HG03095 (cell line): Measurements from ENCODE around the gene DNAAF3.
A peak's percentile ranks its signal among the peaks of the same experiment; 100 is the strongest.
"Not testable (repeated sequence)": the region's sequence is repeated elsewhere in the genome, so short reads cannot be mapped to it uniquely, and the experiment has no call there.

Source experiments
- ATAC-seq: cut with Tn5 transposase; IDR thresholded peaks from one replicate; pipeline ENCODE4 v1.9.1; 2021; ENCODE audit warnings: moderate library complexity; ENCODE audit not compliant: unreplicated experiment

The DNAAF3 gene

DNA sequence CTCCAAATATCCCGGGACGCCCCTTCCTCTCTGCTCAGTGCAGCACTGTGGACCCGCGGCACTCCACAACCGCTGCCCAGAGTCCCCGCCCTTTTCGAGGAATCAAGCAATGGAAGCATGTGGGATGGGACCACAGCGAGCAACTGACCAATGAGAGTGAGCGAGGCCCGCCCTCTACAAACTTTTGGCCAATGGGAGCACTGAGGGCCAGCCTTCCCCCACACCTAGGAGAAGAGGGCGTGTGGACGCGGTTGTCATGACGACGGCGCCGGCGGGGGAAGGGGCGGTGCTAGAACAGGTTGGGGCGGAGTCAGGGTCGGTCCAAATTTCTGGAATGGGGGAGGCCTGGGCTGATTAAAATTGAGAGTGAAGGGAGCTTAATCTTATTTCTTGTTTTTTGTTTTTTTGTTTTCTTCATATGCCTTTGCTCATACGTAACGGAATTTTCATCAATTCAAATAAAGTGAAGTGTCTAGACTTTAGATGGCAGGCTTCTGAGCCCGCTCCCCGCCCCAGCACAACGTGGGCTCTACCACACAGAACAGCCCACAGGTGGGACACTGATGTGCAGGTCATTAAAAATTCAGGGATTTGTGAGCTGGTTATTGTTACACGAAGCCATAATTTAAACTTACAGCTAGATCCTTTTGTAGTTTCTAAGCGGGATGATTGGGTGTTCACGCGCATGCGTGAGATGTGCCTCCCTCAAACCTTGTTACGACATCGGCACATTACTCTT lies at the start of gene DNAAF3:
TSS of gene DNAAF3 (minus strand) at position 84 of the 739 bp plus-strand sequence. CDS start 200 bp downstream, outside the sequence.
- ATAC-seq, result peak; percentile 82

- no peak for ATAC-seq
Measured at GRCh38 chr19:55213547-55213946, 47.1 kb upstream of the DNAAF3 start.

DNA sequence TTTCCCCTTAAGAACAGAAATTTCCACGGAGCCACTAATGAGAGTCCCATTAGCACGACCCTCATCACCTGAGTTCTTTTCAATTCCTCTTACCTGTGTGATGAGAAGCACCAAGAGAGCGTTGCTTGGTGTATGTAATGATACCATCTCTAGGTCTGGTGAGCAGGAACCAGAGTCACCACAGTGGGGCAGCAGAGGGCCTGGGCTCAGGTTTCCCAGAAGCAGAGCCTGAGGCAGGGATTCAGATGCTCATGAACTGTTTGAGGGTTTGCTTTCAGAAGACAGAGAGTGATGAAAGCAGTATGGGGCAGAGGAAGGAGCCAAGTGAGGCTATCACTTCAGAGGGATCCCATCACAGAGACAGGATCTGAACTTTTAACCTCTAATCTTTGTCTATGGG lies 46.0 kb upstream of the DNAAF3 start:
- ATAC-seq, result no peak

DNA sequence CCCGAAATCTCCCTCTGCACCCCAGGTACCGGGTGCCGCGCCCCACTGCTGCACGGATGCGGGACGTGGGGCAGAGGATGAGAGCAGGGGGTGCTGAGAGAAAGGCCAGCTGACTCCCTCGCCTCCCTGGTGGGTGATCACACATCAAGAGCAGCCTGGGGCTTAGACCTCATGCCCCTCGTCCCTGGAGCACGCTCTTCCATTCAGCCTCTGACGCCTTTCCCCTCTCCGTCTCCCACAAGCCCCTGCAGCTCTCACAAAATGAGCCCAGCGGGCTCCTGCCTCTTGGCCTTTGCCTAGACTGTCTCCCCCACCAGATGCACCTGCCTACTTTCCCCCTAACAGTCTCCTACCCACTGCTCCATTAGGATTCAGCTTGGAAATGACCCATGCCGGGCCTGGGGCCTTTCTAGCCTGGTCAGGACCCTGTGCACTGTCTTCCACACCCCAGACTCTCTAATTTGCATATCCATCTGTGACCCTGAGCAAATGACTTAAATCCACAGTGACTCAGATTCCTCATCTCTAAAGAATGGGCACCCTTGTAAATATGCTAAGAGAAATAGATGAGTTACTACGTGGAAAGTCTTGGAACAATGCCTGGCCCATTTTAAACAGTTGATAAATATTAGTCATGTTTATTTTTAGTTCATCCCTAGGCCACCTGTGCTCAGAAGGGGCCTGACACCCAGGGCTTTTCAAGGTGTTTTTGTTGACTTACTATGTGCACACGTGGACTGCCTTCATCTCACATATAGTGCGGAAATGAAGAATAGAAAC lies 43.5 kb upstream of the DNAAF3 start:
- ATAC-seq, result no peak

GRCh38 chr19:55208880-55209692 lies 42.7 kb upstream of the DNAAF3 start, which contains the start of gene PTPRH:
TSS of gene PTPRH (minus strand) at chr19:55209501. CDS start at chr19:55209433, 68 bp downstream.
- ATAC-seq, result no peak

DNA sequence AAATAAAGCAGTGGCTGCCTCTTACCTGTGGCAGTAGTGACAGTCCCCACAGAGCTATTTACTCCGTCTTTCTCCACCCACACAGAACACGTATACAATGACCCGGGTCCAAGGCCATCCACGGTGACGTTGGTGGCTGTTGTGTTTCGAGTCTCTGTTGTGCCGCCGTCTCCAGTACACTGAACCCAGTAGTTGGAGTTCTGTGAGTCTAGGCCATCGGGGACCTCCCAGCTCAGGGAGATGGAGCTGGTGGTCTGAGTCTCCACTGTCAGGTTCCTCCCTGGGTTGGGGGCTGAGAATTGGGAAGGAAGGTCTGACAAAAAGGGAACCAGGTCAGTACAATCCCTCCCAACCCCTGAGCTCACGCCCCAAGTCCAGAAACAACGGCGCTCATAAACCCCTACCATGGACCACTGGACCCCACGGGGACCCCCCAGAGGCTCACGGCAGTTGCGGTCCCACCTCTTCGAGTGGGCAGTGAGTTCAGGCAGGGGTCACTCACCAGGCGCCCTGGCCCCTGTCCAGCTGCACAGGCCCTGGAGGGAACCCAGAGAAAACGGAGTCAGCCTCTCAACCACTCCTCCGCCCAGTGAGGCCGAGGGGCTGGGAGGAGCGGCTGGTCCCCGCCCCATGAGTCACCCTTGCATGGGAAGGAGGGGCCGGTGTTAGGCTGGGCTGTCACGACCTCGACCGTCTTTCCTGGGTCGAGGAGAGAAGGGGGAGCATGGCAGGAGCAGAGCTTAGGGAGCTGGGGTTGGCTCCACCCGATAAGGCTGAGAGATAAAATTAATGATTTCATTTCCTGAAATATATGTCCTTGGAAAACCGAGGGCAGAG lies 40.5 kb upstream of the DNAAF3 start:
- no peak for ATAC-seq

DNA sequence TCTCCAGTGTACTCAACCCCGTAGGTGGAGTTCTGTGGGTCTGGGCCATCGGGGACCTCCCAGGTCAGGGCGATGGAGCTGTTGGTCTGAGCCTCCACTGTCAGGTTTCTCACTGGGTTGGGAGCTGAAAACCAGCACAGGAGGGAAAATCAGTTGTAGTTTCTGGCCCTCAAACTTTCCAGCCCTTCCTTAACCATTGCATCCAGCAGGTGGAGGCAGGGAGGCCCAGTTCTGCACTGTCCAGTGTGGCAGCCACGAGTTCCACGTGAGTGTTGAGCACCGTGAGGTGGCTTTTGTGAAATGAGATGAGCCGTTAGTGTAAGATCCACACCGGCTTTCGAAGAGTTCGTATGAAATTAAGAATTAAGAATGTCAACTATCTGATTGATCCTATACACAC lies 35.8 kb upstream of the DNAAF3 start:
- ATAC-seq, result not testable (repeated sequence)

- ATAC-seq, result no peak
Measured at GRCh38 chr19:55199620-55200204, 33.3 kb upstream of the DNAAF3 start.

GRCh38 chr19:55198651-55199050 lies 32.2 kb upstream of the DNAAF3 start:
- ATAC-seq, result no peak

- ATAC-seq, result no peak
Measured at GRCh38 chr19:55197528-55197927, 31.1 kb upstream of the DNAAF3 start.

DNA sequence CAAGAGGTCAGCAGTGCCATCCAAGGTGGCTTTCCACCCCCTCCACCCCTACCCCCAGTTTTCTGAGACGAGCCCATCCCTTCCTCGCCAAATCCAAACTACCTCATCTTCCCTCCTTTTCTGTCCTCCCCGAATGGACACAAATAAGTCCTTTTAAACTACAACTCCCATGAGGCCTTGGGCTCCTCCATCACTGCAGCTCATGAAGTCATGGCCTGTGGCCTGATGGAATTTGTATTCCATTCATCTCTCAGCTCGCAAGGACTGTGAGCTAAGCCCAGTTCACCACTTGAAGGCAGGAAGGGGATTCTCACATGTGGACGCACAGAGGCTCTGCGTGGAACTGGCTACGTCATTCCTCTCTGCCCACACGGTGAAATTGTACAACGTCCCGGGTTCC lies 30.4 kb upstream of the DNAAF3 start:
- ATAC-seq, result no peak

DNA sequence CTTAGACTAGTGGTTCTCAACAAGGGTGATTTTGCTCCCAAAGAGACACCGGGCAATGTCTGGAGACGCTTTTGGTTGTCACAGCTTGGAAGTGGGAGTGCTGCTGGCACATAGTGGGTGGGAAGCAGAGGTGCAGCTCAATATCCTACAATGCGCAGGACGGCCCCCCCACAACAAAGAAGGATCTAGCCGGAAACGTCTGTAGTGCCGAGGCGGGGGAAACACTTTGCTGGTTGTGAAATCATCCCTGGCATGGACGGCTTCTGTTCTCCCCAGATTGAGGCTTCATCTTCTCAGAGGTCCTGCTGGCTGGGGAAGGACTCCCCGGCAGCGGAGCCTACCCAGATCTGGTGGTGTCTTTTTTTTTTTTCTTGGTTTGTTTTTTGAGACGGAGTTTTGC lies 27.1 kb upstream of the DNAAF3 start:
- no peak for ATAC-seq

GRCh38 chr19:55189403-55189835 lies 23.0 kb upstream of the DNAAF3 start:
- ATAC-seq, result no peak

DNA sequence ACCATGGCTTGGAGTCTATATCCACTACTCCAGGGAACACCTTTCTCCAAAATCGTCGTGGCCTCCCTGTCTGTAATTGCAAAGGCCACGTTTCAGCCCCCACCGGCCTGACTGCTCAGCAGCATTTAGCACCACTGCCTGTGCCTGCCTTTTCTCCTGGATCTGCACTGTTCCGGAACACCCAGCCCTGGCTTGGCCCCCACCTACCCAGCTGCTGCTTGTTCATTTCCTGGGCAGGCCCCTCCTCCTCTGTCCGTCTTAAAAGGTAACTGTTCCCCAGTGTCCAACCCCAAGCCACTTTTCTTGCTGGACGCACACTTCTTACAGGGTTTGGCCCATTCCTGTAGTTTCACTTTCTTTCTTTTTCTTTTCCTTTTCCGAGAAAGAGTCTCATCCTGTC lies 22.2 kb upstream of the DNAAF3 start:
- no peak for ATAC-seq

DNA sequence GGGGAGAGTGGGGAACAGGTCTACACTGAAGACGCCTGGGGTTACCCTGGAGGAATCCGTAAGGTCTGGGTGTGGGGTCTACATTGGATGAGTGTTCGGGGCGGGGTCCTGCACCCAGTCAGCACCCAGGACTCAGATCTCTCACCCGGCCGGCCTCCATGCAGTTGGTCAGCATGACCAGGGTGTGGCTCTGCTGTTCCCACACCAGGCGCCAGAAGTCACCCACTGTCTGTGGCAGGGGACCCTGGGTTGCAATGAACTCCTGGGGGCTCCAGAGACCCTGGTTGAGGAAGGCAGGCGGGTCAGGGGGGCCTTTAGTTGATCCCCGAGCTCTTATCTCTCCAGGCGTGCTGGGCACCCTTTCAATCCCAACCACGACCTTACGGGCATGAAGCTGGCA lies 19.7 kb upstream of the DNAAF3 start:
- ATAC-seq, result no peak

- ATAC-seq, result no peak
Measured at GRCh38 chr19:55181740-55182139, 15.3 kb upstream of the DNAAF3 start.

- no peak for ATAC-seq
Measured at GRCh38 chr19:55179606-55180484, 13.4 kb upstream of the DNAAF3 start, which contains the start of gene SYT5. TSS of gene SYT5 (minus strand) at chr19:55180289. CDS start at chr19:55179041, 1,248 bp downstream.

DNA sequence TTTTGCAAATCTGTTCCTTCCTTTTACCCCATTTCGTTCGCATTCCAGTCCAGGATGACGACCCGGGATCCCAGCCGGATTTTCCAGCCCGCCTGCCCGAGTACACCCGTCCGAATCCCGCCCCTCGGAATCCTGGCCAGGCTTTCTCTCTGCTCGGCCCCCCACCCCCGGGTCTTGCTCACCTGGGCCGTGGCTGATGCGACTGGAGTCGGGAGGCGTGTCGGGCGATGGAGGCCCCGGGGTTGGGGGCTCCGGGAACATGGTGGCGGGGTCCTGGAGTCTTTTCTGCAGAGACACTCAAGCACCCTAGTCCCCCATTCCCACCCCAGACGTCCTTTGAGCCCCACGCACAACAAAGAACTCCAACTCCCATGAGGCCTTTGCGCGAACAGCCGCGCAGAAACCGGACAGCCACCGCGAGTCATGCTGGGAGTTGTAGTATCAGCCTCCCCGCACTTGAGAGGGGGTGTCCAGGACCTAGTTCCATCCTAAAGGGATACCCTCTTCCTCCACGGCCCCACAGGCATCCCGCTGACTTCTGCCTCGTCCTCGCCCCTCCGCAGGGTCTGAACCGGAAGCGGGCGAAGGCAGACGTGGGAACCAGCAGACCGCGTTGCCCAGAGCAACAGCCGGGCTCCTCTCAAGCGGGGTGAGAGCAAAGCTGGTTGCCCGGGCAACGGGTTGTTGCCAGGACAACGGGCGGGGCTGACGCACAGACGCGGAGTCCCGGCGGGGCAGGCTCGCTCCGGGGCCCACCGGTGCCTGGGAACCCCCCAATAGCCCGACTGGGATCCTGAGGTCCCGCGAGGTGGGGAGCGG lies 12.6 kb upstream of the DNAAF3 start:
- ATAC-seq, result no peak
